ENCODE data around the gene MTAP.

MTAP gene

DNA sequence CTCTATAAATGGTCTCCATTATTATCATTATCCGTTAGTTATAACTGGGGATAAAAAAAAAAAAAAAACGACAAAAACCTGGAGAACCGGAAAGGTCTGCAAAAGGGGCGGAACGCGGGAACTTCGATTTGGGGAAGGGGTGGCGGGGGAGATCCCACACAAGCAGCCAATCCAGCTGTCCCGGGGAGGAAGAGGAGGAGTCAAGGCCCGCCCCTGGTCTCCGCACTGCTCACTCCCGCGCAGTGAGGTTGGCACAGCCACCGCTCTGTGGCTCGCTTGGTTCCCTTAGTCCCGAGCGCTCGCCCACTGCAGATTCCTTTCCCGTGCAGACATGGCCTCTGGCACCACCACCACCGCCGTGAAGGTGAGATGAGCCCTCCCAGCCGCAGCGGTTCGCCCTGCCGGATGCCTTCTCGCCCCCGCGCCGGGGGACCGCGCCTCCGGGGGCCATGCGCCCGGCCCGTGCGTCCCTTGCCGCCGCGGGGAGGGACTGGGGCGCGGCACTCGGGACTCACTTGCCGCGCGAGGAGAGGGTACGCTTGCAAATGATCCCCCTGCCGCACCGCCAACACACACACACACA, at the start of gene MTAP:
Gene MTAP (plus strand): TSS at position 219 of the 583 bp plus-strand sequence. CDS start 113 bp downstream, at position 332.
- peak; percentile 96 for DNase-seq

DNA sequence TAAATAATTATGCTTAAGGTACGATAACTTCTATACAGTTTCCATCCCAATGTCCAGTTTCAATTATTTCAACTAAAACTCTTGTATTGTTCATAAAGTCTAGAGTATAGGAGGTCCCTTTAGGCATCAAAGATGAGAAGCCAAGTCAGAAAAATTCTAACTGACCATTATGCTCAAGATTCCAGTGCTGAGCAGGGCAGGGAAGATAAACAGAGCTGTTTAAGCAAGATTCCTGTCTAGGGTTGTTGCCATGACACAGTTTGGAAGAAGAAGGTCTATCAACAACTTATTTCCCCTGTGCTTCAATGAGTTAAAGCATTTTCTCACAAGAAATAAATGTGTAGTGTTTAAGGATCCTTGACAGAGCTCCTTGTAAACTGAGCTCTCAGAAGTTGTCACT, 48.9 kb upstream of the MTAP start:
- no peak for DNase-seq

DNA sequence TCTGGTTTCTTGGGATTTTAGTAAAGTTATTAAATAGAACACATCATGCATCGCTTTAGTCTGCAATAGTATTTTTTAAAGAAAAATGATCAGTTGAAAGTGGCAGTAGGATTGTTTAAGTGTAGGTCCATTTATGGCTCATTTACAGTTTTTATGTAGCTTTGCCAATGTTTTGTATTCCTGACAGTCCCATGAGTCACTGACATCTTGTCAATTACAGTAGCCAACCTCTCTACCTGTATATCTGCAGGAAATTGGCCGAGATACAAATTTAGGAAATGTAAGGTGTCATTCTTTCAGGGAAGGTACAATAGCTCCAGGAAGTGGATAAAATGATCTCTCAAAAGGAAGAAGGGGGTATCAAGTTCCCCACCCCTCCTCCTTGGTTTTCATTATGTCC, 47.7 kb upstream of the MTAP start:
- DNase-seq = no peak

DNA sequence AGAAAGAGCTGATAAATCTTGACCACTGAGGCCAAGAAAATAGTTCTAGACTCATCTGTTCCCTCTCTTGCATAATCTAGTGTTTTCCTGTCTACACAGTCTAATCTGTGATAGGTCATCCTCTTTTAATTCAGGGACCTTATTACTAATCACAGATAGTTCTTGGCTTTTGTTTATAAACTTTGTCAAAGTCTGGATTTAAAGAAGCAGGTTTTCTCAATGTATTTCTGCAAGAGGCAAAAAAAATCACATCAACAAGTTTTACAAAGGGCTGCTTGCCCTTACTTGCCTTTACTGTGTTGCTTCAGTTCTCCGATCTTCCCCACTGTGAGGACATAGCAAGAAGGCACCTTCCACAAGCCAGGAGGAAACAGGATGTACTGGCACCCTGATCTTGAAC, 43.9 kb upstream of the MTAP start:
- no peak for DNase-seq

DNA sequence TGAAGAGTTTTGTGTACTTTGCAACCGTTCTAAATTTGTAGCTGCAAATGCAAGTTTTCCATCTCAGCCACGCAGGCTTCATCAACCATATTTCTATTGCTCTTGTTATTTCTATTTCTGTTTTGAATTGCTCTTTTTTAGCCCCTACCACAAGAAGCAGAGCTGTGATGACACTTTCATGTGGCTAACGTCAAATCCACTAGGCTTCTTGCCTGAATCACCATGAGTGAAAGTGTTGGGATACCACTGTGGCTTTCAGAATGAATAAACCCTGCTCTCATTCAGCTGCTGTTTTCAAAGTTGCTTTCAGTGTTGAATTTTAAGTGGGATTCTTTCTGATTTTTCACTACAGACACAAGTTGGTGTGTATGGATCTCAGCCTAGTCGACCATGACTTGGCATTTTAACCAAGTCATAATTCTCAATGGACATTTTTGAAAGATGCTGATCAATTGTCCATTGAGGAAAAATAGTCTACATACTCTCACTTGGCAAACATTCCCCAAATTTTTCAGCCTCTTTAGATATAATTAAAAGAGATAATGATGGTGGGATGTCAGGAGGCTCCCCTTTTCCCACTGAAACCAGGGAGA, 41.0 kb upstream of the MTAP start:
- no peak for DNase-seq

DNA sequence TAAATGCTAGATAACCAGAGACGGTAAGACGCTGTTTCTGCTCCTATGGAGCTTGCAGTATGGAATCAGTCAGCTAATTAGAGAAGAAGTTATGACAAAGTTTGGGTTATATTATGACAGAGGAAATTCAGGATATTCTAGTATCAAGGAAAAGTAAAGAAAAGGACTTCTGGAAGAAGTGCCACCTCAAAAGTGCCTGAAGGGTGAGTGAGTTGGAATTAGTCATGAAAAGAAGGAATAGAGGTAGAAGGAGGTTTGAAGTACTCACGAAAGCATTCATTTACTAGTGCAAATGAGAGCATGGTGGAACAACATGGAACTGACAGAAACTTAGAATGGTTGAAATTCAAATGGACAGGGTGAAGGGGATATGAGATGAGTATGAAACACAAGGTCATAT, 40.4 kb upstream of the MTAP start:
- no peak for DNase-seq

DNA sequence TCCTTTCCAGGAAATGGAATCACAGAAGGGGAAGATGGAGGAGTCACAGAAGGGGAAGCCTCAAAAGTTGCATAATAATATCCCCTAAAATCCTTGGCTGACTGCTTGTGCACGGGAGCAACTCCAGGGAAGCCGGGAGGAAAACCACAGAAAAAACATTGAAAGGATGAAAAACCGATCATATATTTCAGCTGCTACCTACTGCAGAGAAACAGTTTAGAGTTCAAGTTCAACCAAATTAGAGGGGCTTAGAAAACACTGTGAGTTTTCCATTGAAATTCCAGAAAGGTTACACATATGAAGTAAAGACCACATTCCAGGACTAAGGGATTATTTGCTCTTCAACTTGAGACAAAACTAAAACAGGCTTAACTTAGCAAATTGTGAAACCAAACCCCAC, 37.6 kb upstream of the MTAP start:
- DNase-seq = no peak

DNA sequence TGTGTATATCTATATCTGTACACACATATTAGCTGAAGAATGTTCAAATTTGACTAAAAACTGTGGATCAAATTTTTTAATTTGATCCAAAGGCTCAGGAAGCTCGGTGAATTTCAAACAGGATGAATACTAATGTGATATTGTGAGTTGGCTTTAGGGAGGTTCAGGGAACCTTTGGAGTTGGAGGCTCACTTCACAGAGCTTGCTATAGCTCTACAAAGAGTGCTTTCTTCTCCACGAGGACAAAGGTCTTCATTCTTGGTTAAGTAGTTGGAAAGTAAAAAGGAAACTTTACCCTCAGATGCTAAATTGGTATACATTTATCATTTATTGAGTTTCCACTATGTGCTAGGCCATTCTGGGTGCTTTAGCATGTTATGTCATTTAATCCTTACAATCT, 36.3 kb upstream of the MTAP start:
- no peak for DNase-seq

DNA sequence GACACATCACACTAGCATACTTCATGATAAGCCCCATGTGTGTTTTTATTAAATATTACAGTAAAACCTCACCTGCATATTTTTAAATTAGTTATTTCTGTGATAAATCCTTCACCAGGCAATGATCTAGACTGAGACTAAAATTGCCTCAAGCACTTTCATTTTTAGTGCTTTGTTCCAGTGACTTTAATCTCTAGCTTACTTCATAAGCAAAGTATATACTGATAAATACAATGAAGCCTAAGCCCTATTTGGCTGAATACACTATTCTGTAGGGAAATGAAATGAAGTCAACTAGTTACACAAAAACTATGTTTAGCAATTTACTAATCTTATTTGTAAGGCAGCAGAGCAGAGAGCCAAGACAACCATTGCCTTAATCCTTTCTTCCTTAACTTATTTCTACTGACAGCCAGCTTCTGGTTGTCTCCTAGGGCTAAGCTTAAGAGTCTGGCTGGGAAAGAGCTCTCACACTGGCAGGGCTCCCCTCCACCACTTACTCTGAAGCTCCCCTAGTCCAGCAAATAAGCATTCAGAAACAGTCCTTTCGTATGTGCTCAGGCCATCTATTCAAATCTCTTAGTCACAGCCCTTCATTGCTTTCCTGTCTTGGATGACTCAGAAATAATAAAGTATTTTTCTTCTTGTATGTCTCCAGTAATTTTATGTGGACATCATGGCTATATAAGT, 31.4 kb upstream of the MTAP start:
- DNase-seq = peak; percentile 53

DNA sequence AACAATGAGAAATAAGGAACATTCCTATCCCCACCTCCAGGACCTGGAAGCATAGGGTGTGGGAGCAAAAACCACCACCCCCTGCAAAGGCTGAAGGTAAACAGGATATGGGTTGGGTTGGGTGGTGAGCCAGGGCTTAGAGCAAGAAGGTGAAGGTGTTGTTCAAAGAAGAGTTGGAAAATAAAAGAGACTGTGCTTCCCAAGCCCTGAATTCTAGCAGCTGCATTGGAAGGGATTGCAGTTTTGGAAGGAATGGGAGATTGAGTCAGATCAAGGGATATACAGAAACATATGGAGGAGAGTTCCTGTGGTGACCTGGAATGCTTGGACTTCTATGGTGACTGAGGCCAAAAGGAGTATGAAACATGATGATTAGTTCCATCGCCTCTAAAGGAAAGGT, 24.7 kb upstream of the MTAP start:
- DNase-seq = no peak

DNA sequence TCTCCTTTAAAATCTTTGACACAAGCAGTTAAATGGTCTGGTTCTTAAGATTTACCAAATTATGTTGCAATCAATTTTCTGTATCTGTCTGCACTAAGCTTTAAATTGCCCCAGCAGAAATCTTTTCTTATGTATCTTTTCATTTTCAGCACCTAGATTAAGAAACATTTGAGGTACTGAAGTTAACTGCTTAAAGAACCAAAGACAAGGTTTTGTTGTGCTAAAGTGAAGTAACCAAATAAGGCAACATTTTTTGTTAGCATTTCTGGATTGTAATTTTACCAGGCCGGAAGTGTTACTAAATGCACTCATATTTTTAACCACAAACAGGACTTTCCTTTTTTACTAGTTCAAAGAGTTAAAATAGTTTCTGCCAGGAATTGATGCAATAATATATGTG, 24.1 kb upstream of the MTAP start:
- DNase-seq = no peak

DNA sequence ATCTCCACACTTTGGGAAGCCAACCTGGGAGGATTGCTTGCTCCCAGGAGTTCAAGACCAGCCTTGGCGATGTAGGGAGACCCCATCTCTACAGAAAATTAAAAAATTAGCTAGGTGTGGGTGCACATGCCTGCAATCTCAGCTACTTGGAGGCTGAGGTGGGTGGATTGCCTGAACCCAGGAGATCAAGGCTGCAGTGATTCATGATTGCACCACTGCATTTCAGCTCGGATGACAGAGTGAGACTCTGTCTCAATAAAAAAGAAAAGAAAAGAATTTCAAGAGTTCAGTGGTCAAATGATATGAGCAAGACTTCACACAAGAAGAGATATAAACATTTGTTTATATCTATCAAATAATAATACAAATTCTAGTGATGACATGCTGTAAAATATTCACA, 23.0 kb upstream of the MTAP start:
- no peak for DNase-seq

DNA sequence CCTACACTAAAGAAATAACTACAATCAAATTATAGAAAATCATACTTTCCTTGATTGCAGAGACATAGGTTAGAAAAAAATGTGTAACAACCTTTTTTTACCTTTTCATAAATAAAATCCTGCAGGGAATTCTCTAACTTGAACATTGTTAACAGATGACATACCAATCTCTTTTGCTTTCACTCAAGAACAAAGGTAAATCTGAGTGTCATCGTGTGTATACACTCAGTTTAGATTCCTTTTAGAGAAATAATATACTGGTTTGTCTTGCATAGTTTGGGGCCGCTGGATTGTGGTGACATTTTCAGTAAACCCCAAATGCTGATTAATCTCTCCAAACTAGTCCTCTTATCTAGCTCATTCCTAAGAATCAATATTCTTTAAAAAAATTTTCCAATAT, 20.8 kb upstream of the MTAP start:
- no peak for DNase-seq

DNA sequence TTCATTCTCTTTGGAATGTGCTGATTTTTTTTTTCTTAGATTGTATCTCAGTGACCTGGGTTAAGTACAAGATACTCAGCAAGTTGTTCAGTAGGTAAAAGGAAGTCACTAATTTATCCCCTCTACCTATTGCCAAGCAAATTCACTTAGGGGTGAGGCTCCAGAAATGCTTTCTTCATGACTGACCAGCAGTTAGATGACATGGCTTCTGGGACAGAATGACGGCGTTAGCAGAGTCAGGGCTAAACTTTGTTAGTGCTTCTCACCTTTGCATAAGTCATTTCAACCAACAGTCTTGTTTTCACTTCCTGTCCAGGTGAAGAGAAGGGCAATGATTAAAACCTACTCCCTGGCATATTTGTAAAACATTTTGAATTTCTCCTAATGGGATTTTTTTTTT, 20.2 kb upstream of the MTAP start:
- no peak for DNase-seq

DNA sequence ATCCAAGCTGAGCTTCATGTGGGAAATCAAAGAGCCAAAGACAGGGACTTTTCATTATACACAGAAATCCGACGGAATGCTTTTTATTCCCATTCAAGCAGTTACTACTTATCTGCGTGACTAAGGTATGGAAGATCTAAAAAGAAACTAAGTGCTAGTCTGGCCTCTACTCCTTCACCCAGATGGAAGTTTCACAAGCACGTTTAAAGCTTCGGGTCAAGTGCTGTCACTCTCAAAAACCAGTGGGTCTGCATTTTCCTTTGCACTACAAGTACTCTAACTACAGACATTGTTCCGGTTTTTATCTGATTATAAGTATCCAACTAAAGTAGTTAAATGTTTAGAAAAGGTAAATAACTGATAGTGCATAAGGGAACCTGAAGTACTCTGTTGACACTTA, 13.7 kb upstream of the MTAP start:
- no peak for DNase-seq

DNA sequence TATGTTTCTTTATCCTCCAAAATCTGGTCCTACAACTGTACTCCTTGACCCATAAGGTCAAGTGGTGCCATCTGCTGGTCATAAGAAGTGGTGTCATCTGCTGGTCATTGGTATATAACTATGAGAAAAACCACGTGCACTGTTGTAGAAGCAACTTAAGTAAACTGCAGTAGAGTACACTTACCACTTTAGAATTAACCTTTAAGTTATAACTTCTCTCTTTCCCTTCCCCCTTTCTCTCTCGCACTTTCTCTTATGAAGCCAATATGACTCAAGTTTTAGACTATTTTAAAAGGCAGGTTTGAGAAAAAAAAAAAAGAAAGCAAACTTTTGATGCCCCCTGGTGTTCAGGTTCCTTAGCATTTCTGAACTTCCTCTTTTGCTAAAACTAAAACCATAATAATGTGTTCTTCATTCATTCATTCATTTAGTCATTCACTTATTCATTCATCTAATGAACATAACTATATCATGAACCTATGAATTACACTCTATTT, 12.8 kb upstream of the MTAP start:
- peak; percentile 88 for DNase-seq

DNA sequence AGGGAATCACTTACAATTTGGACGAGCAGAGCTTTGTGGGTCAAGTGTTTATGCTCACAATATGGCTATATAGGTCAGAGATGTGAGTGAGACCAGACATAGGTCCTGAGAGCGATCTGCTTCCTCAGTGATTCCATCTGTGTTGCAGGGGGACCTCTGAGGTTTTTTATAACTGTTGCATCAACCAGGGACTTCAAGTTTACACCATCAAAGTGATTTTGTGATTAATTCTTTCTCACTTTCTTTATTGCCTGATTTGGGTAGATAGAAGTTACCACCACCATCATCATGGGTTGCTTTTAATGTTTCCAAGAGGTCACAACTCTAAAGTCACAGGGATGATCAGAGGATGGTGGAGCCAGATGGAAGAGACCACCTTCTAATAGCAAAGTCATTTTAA, 7.0 kb upstream of the MTAP start:
- no peak for DNase-seq

DNA sequence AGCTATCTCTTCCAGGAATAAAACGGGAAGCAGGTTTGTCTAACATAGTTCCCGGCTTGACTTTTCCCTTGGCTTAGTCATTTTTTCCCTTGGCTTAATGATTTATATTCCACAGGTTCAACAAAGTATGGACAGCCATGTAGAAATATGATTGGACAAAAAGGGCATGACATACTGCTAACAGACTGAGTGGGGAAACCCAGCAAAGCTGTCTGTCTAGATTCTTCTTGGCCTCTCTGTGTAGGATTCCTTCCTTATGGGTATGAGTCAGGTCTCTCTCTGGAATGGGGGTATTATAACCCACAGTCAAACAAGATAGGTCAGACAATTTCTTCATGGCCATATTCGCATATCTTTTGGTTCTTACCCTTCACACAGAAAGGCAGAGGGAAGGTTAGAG, 5.7 kb upstream of the MTAP start:
- no peak for DNase-seq

DNA sequence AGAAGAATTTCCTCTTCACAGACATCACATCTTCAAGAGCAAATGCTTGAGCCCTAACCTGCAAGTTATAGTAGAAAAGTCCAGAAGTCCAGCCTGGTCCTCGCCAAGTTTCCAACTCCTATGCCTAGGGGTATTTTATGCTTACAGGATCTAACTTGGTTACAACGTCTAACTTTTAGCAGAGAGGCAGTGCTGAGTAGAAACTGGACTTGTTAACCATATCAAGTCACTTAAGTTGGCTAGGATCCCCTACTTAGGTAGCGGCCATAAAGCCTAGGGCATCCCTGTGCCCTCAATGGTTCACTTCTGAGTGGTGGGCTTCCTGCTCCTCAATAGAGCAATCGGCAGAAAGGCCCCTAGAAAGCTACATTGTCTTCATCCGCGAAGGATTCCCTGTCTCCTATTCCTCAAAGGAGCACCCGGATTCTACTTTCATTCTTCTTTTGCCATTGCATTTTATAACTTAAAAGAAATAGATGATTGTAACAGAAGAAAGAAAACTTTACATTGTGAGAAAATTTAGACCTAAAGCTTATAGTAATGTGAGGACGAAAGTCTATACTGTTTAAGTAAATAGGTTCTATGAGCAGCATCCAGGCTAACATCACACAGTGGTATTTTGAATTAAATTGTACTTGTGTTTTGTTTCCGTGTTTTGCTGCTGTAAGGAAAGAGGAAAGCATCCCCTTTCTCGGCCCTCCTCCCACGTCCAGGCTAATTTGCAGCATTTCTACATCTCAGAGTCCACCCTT, 1.3 kb upstream of the MTAP start:
- DNase-seq = no peak

DNA sequence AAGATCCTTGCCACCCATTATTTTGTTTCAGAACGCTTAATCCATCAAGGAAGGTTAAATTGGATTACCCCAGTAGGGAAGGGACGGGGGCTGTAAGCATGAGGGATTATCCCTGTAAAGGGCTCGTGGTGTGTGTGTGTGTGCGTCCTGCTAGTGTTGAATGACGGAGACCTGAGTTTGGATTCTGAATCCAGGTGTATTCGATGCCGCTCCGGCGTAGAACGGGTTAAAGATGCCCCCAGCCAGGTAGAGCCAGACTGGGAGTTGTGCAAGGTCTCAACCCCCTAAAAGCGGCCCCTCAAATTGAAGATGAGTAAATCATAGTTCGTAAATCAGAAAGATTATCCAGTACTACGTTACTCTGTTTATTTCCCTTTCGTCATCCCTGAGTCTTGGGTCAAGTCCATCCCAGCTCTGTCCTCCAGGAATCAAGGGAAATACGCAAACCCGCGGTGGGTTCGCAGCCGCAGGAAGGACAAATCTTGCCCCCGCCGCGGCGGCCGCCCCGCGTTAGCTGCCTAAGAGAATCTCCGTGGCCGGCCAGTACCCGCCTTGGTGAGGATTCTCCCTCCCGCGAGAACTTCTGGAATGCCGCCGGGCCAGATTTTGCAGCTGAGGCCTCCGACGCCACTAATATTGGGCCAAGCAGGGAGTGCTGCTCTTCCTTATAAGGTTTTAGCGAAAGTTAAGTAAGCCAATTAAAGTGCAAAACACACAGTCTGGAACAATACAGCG, 586 bp upstream of the MTAP start:
- DNase-seq = peak; percentile 95

DNA sequence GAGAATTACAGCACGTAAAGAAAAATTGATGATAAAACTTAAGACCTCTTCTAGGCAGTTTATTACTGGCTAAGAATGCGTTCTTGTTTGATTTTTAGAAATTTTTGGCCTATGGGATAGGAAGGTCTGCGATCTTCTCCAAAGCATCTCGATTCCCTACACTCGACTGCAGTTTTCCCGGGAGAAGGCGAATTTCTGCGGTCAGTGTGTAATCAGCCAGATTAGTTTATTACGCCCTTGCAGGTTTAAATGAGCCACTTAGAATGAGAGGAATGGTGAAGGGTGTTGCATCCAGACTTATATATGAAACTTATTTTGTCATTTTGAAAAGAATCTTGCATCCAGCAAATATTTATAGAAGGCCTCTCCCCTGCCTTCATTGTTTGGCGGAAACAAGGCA, 1.2 kb downstream of the MTAP start:
- peak; percentile 46 for DNase-seq

DNA sequence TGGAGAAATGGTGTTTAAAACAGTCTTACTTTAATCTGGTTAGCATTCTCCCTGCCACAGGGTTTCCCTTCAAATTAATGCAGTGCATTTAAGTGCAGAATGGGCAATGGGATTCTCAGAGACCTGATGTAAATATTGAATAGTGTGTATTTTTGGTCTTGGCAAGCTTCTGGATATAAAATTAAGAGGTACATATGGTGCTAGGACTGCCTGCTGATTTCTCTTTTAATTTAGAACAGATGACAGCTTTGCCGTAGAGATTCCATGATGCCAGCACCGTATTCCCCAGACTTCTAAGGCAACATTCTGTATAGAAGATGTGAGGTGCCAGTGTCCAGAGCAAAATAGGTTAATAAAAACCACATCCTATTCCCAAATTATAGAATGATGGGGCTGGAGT, 1.9 kb downstream of the MTAP start:
- no peak for DNase-seq

DNA sequence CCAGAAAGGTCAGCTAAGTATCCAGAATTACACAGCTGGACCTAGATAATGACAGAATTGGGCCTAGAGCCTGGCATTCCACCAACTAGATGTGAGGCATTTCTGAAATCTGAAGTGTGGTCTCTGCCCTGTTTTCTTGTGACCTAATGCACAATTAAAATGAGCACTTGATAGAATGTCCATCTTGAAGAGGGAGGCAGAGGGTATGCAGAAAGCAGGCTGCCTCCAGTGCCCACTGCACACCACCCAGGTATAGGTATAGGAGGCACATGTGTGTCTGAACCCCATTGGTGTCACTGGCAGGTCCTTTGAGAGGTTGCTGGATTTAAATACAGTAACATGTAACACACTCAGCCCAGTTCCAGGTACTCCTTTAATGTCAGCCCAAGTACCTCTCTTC, 2.4 kb downstream of the MTAP start:
- DNase-seq = no peak

Measured in NCI-H82 (cell line).